Cerebellar cortex (tissue), 1 donor: ENCODE measurements around the gene HELLS.
"Not testable (repeated sequence)": the region's sequence is repeated elsewhere in the genome, so short reads cannot be mapped to it uniquely, and the experiment has no call there.

Experiments used
- DNase-seq: peaks from one replicate; pipeline ENCODE4 v3.0.0-alpha.2; 2015; ENCODE audit warnings: low spot score

Gene HELLS

DNA sequence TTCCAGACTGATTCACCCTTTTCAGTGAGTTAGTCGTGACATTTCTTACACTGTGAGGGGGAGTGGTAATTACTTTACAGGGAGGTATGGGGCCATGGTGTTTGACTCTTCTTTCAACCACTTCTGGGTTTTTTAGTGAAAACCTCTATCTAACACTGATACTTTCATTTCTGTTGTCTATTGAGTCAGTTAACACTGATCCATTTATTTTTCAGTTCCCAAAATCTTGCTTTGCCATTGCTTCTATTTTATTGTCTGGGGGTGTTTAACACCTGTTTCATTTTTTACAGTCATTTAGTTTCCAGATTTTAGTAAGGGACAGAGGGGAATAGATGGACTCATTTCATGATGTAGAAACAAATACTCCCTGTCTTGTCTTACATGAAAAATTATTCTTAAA lies 61.5 kb downstream of the HELLS start:
- no peak for DNase-seq

- DNase-seq = no peak
Measured at GRCh38 chr10:94608559-94608958, 63.0 kb downstream of the HELLS start.

GRCh38 chr10:94614558-94614957 lies 69.0 kb downstream of the HELLS start:
- DNase-seq = no peak

- no peak for DNase-seq
Measured at GRCh38 chr10:94617389-94617944, 71.9 kb downstream of the HELLS start.

GRCh38 chr10:94622666-94623205 lies 77.1 kb downstream of the HELLS start:
- DNase-seq = no peak

GRCh38 chr10:94623572-94623971 lies 78.0 kb downstream of the HELLS start:
- no peak for DNase-seq

GRCh38 chr10:94626476-94626875 lies 80.9 kb downstream of the HELLS start:
- DNase-seq = no peak

DNA sequence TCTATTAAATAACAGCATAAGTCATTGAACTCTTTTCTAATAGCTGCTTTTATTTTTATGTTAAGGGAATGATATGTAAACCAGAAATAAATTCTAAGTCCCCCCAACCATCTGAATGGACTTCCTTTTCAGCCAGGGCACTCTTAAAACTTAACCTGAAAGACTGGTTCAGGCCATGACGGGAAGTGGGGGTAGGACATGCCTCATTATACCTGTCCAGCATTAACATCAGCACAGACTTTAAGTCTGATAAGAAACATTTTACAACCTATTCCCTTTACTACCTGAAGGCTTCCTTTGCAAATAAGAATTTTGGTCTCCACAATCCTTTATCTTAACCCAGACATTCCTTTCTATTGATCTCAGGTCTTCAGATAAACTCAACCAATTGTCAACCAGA lies 81.9 kb downstream of the HELLS start:
- DNase-seq = no peak

- DNase-seq = peak; percentile 33
Measured at GRCh38 chr10:94630017-94630688, 84.6 kb downstream of the HELLS start.

DNA sequence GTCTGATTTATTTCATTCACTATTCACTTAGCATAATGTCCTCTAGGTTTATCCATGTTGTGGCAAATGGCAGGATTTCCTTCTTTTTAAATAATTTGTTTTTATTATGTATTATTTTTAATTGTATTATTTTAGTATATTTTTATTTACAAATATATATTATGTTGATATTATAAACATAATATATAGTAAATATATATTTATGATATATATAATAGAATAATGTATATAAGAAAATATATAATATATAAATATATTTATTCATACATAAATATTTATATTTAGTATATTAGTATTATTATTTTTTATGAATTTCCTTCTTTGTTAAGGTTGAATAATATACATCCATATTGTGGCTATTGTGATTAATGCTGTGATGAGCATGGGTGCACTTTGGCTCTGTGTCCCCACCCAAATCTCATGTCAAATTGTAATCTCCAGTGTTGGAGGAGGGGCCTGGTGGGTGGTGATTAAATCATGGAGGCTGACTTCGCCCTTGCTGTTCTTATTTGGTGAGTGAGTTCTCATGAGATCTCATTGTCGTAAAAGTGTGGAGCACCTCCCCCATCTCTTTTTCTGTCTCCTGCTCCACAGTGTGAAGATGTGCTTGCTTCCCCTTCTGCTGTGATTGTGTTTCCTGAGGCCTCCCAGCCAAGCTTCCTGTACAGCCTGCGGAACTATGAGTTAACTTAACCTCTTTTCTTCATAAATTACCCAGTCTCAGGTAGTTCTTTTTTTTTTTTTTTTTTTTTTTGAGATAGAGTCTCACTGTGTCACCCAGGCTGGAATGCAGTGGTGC lies 85.7 kb downstream of the HELLS start:
- DNase-seq = no peak

DNA sequence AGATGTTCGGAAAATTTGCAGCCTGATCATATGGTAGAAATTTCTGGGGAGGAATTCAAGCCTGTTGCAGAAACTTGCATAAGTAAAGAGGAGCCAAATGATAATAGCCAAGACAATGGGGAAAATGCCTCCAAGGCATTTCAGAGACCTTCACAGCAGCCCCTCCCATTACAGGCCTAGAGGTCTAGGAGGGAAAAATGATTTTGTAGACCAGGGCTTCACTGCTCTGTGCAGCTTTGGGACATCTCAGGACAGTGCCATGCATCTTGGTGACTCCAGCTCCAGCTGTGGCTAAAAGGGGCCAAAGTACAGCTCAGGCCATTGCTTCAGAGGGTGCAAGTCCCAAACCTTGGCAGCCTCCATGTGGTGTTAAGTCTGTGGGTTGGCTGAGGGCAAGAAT lies 87.4 kb downstream of the HELLS start:
- DNase-seq = no peak

- not testable (repeated sequence) for DNase-seq
Measured at GRCh38 chr10:94638097-94638496, 92.5 kb downstream of the HELLS start.

DNA sequence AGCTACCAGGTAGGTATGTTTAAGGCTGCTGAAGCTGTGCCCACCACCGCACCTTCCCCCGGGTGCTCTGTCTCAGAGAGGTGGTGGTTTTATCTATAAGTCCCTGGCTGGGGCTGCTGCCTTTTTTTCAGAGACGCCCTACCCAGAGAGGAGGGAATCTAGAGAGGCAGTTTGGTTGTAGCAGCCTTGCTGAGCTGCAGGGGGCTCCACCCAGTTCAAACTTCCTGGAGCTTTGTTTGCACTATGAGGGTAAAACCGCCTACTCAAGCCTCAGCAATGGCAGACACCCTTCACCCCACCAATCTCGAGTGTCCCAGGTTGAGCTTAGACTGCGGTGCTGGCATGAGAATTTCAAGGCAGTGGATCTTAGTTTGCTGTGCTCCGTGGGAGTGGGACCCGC lies 94.3 kb downstream of the HELLS start:
- no peak for DNase-seq

DNA sequence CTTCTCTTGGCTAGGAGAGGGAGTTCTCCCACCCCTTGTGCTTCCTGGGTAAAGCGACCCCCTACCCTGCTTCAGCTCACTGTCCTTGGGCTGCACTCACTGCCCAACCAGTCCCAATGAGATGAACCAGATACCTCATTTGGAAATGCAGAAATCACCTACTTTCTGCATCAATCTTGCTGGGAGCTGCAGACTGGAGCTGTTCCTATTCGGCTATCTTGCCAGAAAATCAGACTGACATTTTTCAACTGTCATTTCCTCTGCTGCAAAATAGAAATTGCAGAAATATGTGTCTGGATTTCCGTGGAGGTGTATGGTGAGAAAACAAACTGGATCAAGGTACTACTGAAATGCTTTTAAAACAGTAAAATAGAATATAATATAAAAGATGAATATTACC lies 95.0 kb downstream of the HELLS start:
- no peak for DNase-seq

DNA sequence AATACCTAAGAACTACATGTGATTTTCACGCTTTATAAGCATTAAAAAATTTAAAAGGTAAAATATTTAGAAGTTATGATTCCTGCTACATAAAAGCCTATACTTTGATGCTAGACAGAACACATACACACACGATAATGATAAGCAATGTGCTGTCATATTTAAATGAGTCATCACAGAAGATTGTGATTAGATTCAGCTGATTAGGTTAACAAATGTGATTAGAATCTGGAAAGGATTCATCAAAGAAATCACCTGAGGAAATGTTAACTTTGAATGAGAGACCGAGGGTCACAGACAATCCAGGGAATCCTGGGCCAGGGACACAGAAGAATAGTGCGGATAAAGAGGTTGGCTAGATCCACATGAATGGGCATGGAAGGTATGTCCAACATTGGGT lies 95.9 kb downstream of the HELLS start:
- DNase-seq = no peak

DNA sequence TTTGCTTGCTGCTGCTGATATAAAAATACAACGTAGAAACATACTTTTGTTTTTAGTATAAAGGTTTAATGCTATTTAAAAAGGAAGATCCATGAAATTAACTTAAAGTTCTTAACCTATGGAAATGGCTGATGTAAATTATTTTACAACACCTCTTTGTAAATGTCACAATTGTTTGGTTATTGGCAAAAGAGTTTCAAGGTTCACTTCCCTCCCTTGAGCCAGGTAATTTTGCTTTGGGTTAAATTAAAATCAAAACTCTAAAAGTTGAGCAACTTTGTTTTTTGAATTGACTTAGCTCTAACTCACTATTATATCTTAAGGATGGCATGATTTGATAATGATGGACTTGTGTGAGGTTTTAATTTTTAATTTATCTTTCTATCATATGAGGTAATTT lies 98.8 kb downstream of the HELLS start:
- DNase-seq = no peak

GRCh38 chr10:94645285-94645684 lies 99.7 kb downstream of the HELLS start:
- DNase-seq = no peak
